ENCODE measurements around the gene COL8A2.

Gene COL8A2

DNA sequence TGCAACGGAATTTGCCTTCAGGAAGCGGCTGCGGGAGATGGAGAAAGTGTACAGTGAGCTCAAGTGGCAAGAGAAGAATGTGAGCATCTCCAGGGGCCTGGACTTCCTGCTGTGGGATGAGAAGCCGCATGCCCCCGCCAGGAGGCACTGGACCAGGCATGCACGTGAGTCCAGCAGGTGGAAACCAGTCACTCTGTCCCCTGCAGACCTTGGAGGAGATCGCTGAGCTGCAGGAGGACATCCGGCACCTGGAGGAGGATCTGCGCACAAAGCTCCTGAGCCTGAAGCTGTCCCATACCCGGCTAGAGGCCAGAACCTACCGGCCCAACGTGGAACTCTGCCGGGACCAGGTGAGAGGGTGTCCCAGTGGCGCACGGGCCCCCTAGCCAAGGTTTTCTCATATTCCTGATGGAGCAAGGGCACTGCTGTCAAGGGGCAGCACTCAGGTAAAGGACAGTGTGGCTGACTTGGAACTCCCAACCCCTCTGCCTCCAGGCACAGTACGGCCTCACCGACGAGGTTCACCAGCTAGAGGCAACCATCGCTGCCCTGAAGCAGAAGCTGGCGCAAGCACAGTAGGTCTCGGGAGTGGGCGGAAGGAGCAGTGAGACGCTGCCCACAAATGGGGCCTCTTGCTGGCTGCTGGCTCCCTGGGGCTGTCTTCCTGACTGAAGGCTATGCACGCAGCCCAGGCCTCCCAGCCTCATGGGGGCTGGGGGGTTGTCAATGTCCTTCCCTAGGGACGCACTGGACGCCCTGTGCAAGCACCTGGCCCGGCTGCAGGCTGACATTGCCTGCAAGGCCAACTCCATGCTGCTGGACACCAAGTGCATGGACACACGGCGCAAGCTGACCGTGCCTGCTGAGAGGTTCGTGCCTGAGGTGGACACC, 37.5 kb downstream of the COL8A2 start:
- Histone ChIP-seq H3K4me3 (ENCODE audit: insufficient read depth, low read length, poor library complexity, severe bottlenecking) (no peak overlapping the region), H2AFZ (ENCODE audit: low read depth, low read length, severe bottlenecking) (peak overlapping the region; percentile 99)

DNA sequence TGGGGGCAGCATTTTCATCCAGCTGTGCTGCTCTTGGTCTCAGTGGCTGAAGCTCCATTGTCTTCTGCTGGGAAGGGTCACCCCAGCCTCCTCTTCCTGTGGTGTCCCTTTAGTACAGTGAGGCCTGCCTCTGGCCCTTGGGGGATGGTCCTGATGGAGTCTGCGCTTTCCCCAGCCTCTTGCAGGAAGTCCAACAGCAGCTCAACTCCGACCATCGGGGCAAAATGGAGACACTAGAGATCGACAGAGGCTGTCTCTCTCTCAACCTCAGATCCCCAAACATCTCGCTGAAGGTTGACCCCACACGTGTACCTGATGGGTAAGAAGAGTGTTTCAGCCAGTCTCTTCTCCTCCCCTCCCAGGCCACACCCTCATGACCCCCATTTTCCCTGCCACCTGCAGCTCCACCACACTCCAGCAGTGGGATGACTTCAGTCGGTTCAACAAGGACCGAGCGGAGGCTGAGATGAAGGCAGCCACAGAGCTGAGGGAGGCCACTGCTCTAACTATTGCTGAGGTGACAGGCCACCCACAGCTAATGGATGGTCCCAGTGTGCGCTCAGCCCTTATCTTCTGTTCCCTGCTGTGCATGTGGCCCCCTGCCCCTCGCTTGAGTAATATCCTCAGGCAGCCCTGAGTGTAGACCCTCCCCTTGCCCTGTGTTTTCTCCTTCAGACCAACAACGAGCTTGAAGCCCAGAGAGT, 38.3 kb downstream of the COL8A2 start:
- Histone ChIP-seq H3F3A (ENCODE audit: insufficient read depth) (no peaks in the 10 kb centered on the region), H4K20me1 (ENCODE audit: low read depth, low read length) (no peaks in the 10 kb centered on the region), H3K27me3 (ENCODE audit: low read length) (no peaks in the 10 kb centered on the region), H3K9me3 (ENCODE audit: insufficient read depth, low read length) (no peaks in the 10 kb centered on the region), H3K27ac (ENCODE audit: low read depth, low read length) (no peak overlapping the region), H3K4me3 (ENCODE audit: insufficient read depth, low read length, poor library complexity, severe bottlenecking) (no peak overlapping the region), H3K4me2 (ENCODE audit: low read depth, low read length, poor library complexity, severe bottlenecking) (no peak overlapping the region), H3K9me2 (replicated peaks; ENCODE audit: insufficient read depth, low read length) (no peaks in the 10 kb centered on the region), H3K36me3 (ENCODE audit: low read length) (no peaks in the 10 kb centered on the region), H3K9ac (ENCODE audit: low read length) (no peak overlapping the region), H3K79me2 (ENCODE audit: insufficient read depth, low read length) (peaks cover 14% of the 10 kb centered on the region), H2AFZ (ENCODE audit: low read depth, low read length, severe bottlenecking) (no peak overlapping the region)
- TF ChIP-seq EZH2phosphoT487 (conservative IDR thresholded peaks at IDR 0.05; ENCODE audit: low read length) = no peak
- TF ChIP-seq, protein P1, sequence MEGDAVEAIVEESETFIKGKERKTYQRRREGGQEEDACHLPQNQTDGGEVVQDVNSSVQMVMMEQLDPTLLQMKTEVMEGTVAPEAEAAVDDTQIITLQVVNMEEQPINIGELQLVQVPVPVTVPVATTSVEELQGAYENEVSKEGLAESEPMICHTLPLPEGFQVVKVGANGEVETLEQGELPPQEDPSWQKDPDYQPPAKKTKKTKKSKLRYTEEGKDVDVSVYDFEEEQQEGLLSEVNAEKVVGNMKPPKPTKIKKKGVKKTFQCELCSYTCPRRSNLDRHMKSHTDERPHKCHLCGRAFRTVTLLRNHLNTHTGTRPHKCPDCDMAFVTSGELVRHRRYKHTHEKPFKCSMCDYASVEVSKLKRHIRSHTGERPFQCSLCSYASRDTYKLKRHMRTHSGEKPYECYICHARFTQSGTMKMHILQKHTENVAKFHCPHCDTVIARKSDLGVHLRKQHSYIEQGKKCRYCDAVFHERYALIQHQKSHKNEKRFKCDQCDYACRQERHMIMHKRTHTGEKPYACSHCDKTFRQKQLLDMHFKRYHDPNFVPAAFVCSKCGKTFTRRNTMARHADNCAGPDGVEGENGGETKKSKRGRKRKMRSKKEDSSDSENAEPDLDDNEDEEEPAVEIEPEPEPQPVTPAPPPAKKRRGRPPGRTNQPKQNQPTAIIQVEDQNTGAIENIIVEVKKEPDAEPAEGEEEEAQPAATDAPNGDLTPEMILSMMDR (IDR thresholded peaks at IDR 0.05; ENCODE audit: insufficient read depth, low read length, poor library complexity, severe bottlenecking) = no peak

More for the DNA sequence above, 37.5 kb downstream of the COL8A2 start:
- Histone ChIP-seq H3K27ac (ENCODE audit: low read depth, low read length) (no peak overlapping the region), H3K36me3 (ENCODE audit: low read length) (no peaks in the 10 kb centered on the region), H3K4me2 (ENCODE audit: low read depth, low read length, poor library complexity, severe bottlenecking) (no peak overlapping the region), H3K27me3 (ENCODE audit: low read length) (no peaks in the 10 kb centered on the region), H3F3A (ENCODE audit: insufficient read depth) (no peaks in the 10 kb centered on the region), H3K79me2 (ENCODE audit: insufficient read depth, low read length) (peaks cover 14% of the 10 kb centered on the region), H3K9me3 (ENCODE audit: insufficient read depth, low read length) (no peaks in the 10 kb centered on the region), H3K9ac (ENCODE audit: low read length) (no peak overlapping the region), H4K20me1 (ENCODE audit: low read depth, low read length) (no peaks in the 10 kb centered on the region), H3K9me2 (replicated peaks; ENCODE audit: insufficient read depth, low read length) (no peaks in the 10 kb centered on the region)
- no peak for TF ChIP-seq EZH2phosphoT487 (conservative IDR thresholded peaks at IDR 0.05; ENCODE audit: low read length)
- TF ChIP-seq, protein P1 (IDR thresholded peaks at IDR 0.05; ENCODE audit: insufficient read depth, low read length, poor library complexity, severe bottlenecking) = no peak

DNA sequence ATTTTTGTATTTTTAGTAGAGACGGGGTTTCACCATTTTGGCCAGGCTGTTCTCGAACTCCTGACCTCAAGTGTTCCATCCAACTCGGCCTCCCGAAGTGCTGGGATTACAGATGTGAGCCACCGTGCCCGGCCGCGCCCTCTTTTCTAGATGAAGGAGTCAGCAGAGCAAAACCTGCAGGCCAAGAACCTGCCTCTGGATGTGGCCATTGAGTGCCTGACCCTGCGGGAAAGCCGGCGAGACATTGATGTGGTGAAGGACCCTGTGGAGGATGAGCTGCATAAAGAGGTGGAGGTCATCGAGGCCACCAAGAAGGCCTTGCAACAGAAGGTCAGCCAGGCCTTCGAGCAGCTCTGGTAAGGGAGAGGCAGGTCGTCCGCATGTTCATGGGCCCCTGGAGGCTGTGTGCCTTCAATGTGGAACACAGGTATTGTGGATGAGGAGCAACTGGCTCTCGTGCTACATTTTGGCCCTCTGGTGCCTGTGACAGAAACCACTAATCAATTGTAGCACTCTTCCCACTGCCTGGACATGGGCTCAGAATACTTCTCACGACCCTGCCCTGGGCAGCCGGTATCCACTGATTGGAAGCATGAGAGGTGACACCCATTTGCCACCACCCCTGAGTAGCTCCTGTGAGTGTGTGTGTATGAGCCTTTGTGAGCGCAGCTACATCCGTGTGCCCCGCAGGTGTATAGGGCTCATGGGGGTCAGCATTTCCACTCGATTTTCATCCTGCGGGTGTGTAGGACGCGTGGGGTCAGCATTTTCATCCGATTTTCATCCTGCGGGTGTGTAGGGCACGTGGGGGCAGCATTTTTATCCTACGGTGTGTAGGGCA, 39.1 kb downstream of the COL8A2 start:
- no peak overlapping the region for H2AFZ ChIP-seq (ENCODE audit: low read depth, low read length, severe bottlenecking)
- H4K20me1 ChIP-seq (ENCODE audit: low read depth, low read length) = no peaks in the 10 kb centered on the region
- no peak for TF ChIP-seq EZH2phosphoT487 (conservative IDR thresholded peaks at IDR 0.05; ENCODE audit: low read length)
- TF ChIP-seq, protein P1 (IDR thresholded peaks at IDR 0.05; ENCODE audit: insufficient read depth, low read length, poor library complexity, severe bottlenecking) = no peak
- H3K9me2 ChIP-seq (replicated peaks; ENCODE audit: insufficient read depth, low read length) = no peaks in the 10 kb centered on the region
- no peak overlapping the region for H3K4me2 ChIP-seq (ENCODE audit: low read depth, low read length, poor library complexity, severe bottlenecking)
- H3K27me3 ChIP-seq (ENCODE audit: low read length) = no peaks in the 10 kb centered on the region
- no peaks in the 10 kb centered on the region for H3F3A ChIP-seq (ENCODE audit: insufficient read depth)
- no peak overlapping the region for H3K4me3 ChIP-seq (ENCODE audit: insufficient read depth, low read length, poor library complexity, severe bottlenecking)
- no peak overlapping the region for H3K9ac ChIP-seq (ENCODE audit: low read length)
- H3K27ac ChIP-seq (ENCODE audit: low read depth, low read length) = no peak overlapping the region
- no peaks in the 10 kb centered on the region for H3K36me3 ChIP-seq (ENCODE audit: low read length)
- peaks cover 14% of the 10 kb centered on the region for H3K79me2 ChIP-seq (ENCODE audit: insufficient read depth, low read length)
- no peaks in the 10 kb centered on the region for H3K9me3 ChIP-seq (ENCODE audit: insufficient read depth, low read length)
